HepG2 (cell line): ENCODE results near the gene BTBD19. TPM values are rescaled to one million over a fixed set of nuclear protein-coding genes. Genes with fewer than 3 reads are reported as not detected.

Experiments
- ATAC-seq: fragments of 200-7000 bp; cut with Tn5 transposase; 3 replicates; pipeline ENCODE4 v1.9.1; 2020; ENCODE audit warnings: mild to moderate bottlenecking, moderate library complexity
- BruUV-seq: library from RNA; stranded (reverse); fragments of 400-500 nt; replicated peaks from 2 replicates; lab custom pipeline; 2021; lab: Mats Ljungman, UMichigan
- CTCF ChIA-PET: fragments of 300-600 bp; formaldehyde crosslinking; extraction: SDS; loops from one replicate; lab custom pipeline; 2021; ENCODE audit warnings: low total read pairs, inconsistent platforms, low intra/inter-chr PET ratio; lab: Yijun Ruan, JAX
- POLR2A ChIA-PET: fragments of 350-600 bp; sonication (Branson Sonifier 250); formaldehyde crosslinking; loops from one replicate; lab custom pipeline; 2020; ENCODE audit warnings: antibody characterized with exemption, inconsistent platforms; lab: Yijun Ruan, JAX
- DNase-seq: peaks from one replicate; pipeline ENCODE4 v3.0.0-alpha.2; 2015; ENCODE audit warnings: low spot score
- FAIRE-seq: peaks from 3 replicates; lab custom pipeline; 2011; peaks lifted over from hg19 to GRCh38; lab: Jason Lieb, UNC
- H2AFZ ChIP-seq: one replicate; pipeline ENCODE4 v1.6.1; 2011; ENCODE audit warnings: low read length, inconsistent platforms
- H3K27ac ChIP-seq: fragments of 300-600 bp; 3 replicates; pipeline ENCODE4 v1.8.0; 2011; ENCODE audit warnings: mixed run types, mild to moderate bottlenecking, mixed read lengths, low read length, inconsistent platforms; ENCODE audit not compliant: insufficient read depth; ENCODE audit errors: extremely low read length
- H3K27me3 ChIP-seq, 2 experiments: fragments of 200-600 bp in 1 of 2; 2 replicates in 1 of 2; 3 replicates in 1 of 2; pipeline versions ENCODE4 v1.6.0 to v1.8.0; 2011; ENCODE audit warnings: low read length in 2 of 2, mild to moderate bottlenecking in 2 of 2, moderate library complexity in 2 of 2, inconsistent platforms in 1 of 2; ENCODE audit not compliant: insufficient read depth in 2 of 2, control insufficient read depth in 1 of 2
- H3K36me3 ChIP-seq, 2 experiments: fragments of 200-600 bp in 1 of 2; replicated peaks in 1 of 2; 2 replicates in 1 of 2; 3 replicates in 1 of 2; pipeline versions ENCODE4 v1.5.1 to v1.8.0; 2011; ENCODE audit warnings: low read length in 2 of 2, inconsistent platforms in 1 of 2; ENCODE audit not compliant: insufficient read depth in 2 of 2, control insufficient read depth in 1 of 2
- H3K4me1 ChIP-seq: 2 replicates; pipeline ENCODE4 v1.5.1; 2012; ENCODE audit warnings: low read length, inconsistent platforms; ENCODE audit not compliant: insufficient read depth
- H3K4me2 ChIP-seq: 2 replicates; pipeline ENCODE4 v1.6.0; 2011; ENCODE audit warnings: low read depth, low read length, inconsistent platforms
- H3K4me3 ChIP-seq, 3 experiments: fragments of 200-600 bp in 1 of 3; sonication (generic), shearing (Covaris generic) in 1 of 3; replicated peaks in 1 of 3; 2 replicates each; pipeline ENCODE4 v1.5.1; 2011 to 2016; ENCODE audit warnings: low read length in 3 of 3, inconsistent platforms in 2 of 3, low read depth in 2 of 3, mild to moderate bottlenecking in 2 of 3, control low read depth in 1 of 3, mixed read lengths in 1 of 3; ENCODE audit not compliant: insufficient read depth in 1 of 3
- H3K79me2 ChIP-seq: one replicate; pipeline ENCODE4 v1.6.1; 2011; ENCODE audit warnings: low read length, inconsistent platforms; ENCODE audit not compliant: insufficient read depth
- H3K9ac ChIP-seq: 2 replicates; pipeline ENCODE4 v1.6.0; 2011; ENCODE audit warnings: mild to moderate bottlenecking, low read depth, low read length, inconsistent platforms; ENCODE audit not compliant: insufficient read depth
- H3K9me3 ChIP-seq: 2 replicates; pipeline ENCODE4 v1.5.1; 2012; ENCODE audit warnings: mild to moderate bottlenecking, low read length
- H4K20me1 ChIP-seq: 2 replicates; pipeline ENCODE4 v1.6.0; 2011; ENCODE audit warnings: inconsistent platforms, mild to moderate bottlenecking, low read length, moderate library complexity; ENCODE audit not compliant: insufficient read depth
- ZNF329 ChIP-seq: sonication (generic); formaldehyde crosslinking; IDR thresholded peaks from 2 replicates; pipeline ENCODE4 v1.9.0; 2021; ENCODE audit warnings: low read depth, mild to moderate bottlenecking, missing genetic modification reagents
- WGBS: methylation state at CpG from one replicate; pipeline ENCODE4 v1.1.6; 2017; ENCODE audit warnings: low lambda C conversion rate; 5-methylcytosine and 5-hydroxymethylcytosine counted together
- in situ Hi-C: cut with HindIII; loops from 2 replicates; pipeline ENCODE4 v1.10.0; 2017; ENCODE audit warnings: low pct_unique_long_range_greater_than_20kb; ENCODE audit not compliant: extremely low pct_ligation_motif_present
- intact Hi-C: fragments of 100-400 bp; cut with micrococcal nuclease; formaldehyde crosslinking; loops from one replicate; pipeline ENCODE4 v1.10.0; 2022; ENCODE audit not compliant: unreplicated experiment
- polyA plus RNA-seq, 8 experiments: library from polyadenylated mRNA; depleted of rRNA in 3 of 8; stranded (reverse) in 7 of 8; unstranded in 1 of 8; fragments of >200 nt; fragmentation: Illumina TruSeq in 4 of 8; extraction: Trizol in 4 of 8; gene quantifications; 2 replicates each; pipeline versions ENCODE4 v1.2.1 to v1.2.3, GENCODE V29; 2011 to 2016; ENCODE audit warnings: low read depth in 4 of 8, missing spikeins in 1 of 8, mixed read lengths in 1 of 8; ENCODE audit not compliant: insufficient read depth in 1 of 8
- small RNA-seq, 3 experiments: library from RNA; depleted of rRNA; stranded (forward); fragments of <200 nt; gene quantifications; one replicate each; pipeline ENCODE3, GENCODE V24; 2012; ENCODE audit warnings: low read depth in 2 of 3, low replicate concordance in 1 of 3; ENCODE audit not compliant: insufficient read length in 3 of 3, insufficient read depth in 2 of 3
- total RNA-seq, 5 experiments: library from RNA; depleted of rRNA; stranded (reverse); fragments of >200 nt; fragmentation: Illumina TruSeq; extraction: Trizol; gene quantifications; 2 replicates each; pipeline ENCODE4 v1.2.3, GENCODE V29; 2016; ENCODE audit warnings: low read depth in 1 of 5

BTBD19 gene
- total and polyA plus RNA-seq, 2 of the 13 experiments (the other 11 are each of a cell fraction or from before 2014, with no cell fraction given): 2.7 to 6.7 TPM

DNA sequence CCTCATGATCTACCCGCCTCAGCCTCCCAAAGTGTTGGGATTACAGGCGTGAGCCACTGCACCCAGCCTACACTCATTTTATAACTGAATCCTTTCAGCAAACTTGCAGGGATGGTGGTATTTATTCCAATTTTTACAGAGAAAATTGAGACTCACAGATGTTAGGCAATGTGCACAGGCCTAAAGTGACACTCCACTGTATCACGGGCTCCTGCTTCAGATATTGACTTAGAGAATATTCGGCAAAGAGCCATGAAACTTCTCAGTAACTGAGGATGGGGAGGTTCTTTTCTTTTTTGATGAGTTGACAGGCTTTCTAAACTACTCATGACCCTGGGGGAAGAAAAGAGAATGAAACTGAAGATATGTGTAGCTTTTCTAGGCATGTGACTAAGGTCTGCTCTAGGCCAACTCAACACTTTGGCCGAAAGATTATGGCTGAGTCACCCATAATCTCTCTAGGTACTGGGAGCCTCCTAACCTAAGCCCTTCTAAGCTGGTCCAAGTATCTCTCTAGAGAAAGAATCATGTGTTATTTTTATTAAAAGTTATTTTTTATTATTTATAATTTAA lies 54.6 kb downstream of the BTBD19 start:
- no peak for TF ChIP-seq ZNF329
- no peak overlapping the region for H3K27ac ChIP-seq
- H3K27me3 ChIP-seq: no peaks in the 10 kb centered on the region
- FAIRE-seq: no peak
- no peaks in the 10 kb centered on the region for H4K20me1 ChIP-seq
- no peaks in the 10 kb centered on the region for H3K4me1 ChIP-seq
- H3K4me2 ChIP-seq: no peak overlapping the region
- no peak for DNase-seq
- BruUV-seq: no TSS peak
- ChIA-PET CTCF (no interaction called here), POLR2A (no interaction called here)
- no peaks in the 10 kb centered on the region for H3K9me3 ChIP-seq
- 98% methylated on average over 5 of the region's 5 CpGs for WGBS
- no peak overlapping the region for H3K4me3 ChIP-seq
- H3K79me2 ChIP-seq: no peaks in the 10 kb centered on the region
- ATAC-seq: no peak
- intact Hi-C loops: no loop called here
- no peak overlapping the region for H2AFZ ChIP-seq
- H3K36me3 ChIP-seq: peaks cover 0 to 5% of the 10 kb centered on the region in 2 experiments; a peak in 2 of 5 replicates
- in situ Hi-C loops: no loop called here
- H3K9ac ChIP-seq: no peak overlapping the region

Small RNA genes lying within 50 kb of the gene (small RNA-seq; reads per million reads assigned to genes)
- gene AL136380.1 (0 reads per million in 3 experiments), gene SNORD38A (6,187 to 44,749 (median 19,797) reads per million in 3 experiments), gene SNORD38B (0 reads per million in 3 experiments), gene SNORD46 (9.1 to 29.0 (median 11.8) reads per million in 3 experiments), gene SNORD55 (0 reads per million in 3 experiments)

Other genes starting within 250 kb of the BTBD19 start
- gene TMEM53, start 134.0 kb upstream of the BTBD19 start, total RNA-seq (2016; rRNA removed; fragmentation: Illumina TruSeq; extraction: Trizol): 12.6 and 13.8 TPM in 2 replicates
- gene TMEM53, start 134.0 kb upstream of the BTBD19 start, polyA plus RNA-seq (2011; rRNA removed): 20.2 and 22.3 TPM in 2 replicates
- not detected in 2 replicates for gene ARMH1, start 133.8 kb upstream of the BTBD19 start, total RNA-seq (2016; rRNA removed; fragmentation: Illumina TruSeq; extraction: Trizol)
- gene ARMH1, start 133.8 kb upstream of the BTBD19 start, polyA plus RNA-seq (2011; rRNA removed): 0.69 and 1.1 TPM in 2 replicates
- gene RNU5D-1, start 77.4 kb upstream of the BTBD19 start, total RNA-seq (2016; rRNA removed; fragmentation: Illumina TruSeq; extraction: Trizol): 165 TPM in 1 of 2 replicates, not detected in the other
- not detected in 2 replicates for gene RNU5D-1, start 77.4 kb upstream of the BTBD19 start, polyA plus RNA-seq (2011; rRNA removed)
- gene KIF2C, start 68.7 kb upstream of the BTBD19 start, total RNA-seq (2016; rRNA removed; fragmentation: Illumina TruSeq; extraction: Trizol): 53.7 and 72.9 TPM in 2 replicates
- gene KIF2C, start 68.7 kb upstream of the BTBD19 start, polyA plus RNA-seq (2011; rRNA removed): 18.7 and 29.7 TPM in 2 replicates
- gene RPS8, start 33.0 kb upstream of the BTBD19 start, total RNA-seq (2016; rRNA removed; fragmentation: Illumina TruSeq; extraction: Trizol): 2,628 and 3,186 TPM in 2 replicates
- gene RPS8, start 33.0 kb upstream of the BTBD19 start, polyA plus RNA-seq (2011; rRNA removed): 2,639 and 2,822 TPM in 2 replicates
- 1.4 TPM in 2 replicates for gene BEST4, start 20.4 kb upstream of the BTBD19 start, total RNA-seq (2016; rRNA removed; fragmentation: Illumina TruSeq; extraction: Trizol)
- 0.71 and 0.77 TPM in 2 replicates for gene BEST4, start 20.4 kb upstream of the BTBD19 start, polyA plus RNA-seq (2011; rRNA removed)
- gene PLK3, start 8.1 kb upstream of the BTBD19 start, total RNA-seq (2016; rRNA removed; fragmentation: Illumina TruSeq; extraction: Trizol): 4.5 and 9.8 TPM in 2 replicates
- gene PLK3, start 8.1 kb upstream of the BTBD19 start, polyA plus RNA-seq (2011; rRNA removed): 16.9 and 23.4 TPM in 2 replicates
- 0.77 TPM in 1 of 2 replicates, not detected in the other for gene DYNLT4, start 1.2 kb upstream of the BTBD19 start, total RNA-seq (2016; rRNA removed; fragmentation: Illumina TruSeq; extraction: Trizol)
- not detected in 2 replicates for gene DYNLT4, start 1.2 kb upstream of the BTBD19 start, polyA plus RNA-seq (2011; rRNA removed)
- 0.18 and 0.60 TPM in 2 replicates for gene PTCH2, start 34.7 kb downstream of the BTBD19 start, total RNA-seq (2016; rRNA removed; fragmentation: Illumina TruSeq; extraction: Trizol)
- 1.5 and 1.7 TPM in 2 replicates for gene PTCH2, start 34.7 kb downstream of the BTBD19 start, polyA plus RNA-seq (2011; rRNA removed)
- gene EIF2B3, start 178.1 kb downstream of the BTBD19 start, total RNA-seq (2016; rRNA removed; fragmentation: Illumina TruSeq; extraction: Trizol): 41.0 and 62.6 TPM in 2 replicates
- 17.1 and 20.1 TPM in 2 replicates for gene EIF2B3, start 178.1 kb downstream of the BTBD19 start, polyA plus RNA-seq (2011; rRNA removed)
- gene HECTD3, start 202.8 kb downstream of the BTBD19 start, total RNA-seq (2016; rRNA removed; fragmentation: Illumina TruSeq; extraction: Trizol): 16.2 and 18.6 TPM in 2 replicates
- 24.5 and 27.1 TPM in 2 replicates for gene HECTD3, start 202.8 kb downstream of the BTBD19 start, polyA plus RNA-seq (2011; rRNA removed)
- gene UROD, start 203.7 kb downstream of the BTBD19 start, total RNA-seq (2016; rRNA removed; fragmentation: Illumina TruSeq; extraction: Trizol): 171 and 243 TPM in 2 replicates
- gene UROD, start 203.7 kb downstream of the BTBD19 start, polyA plus RNA-seq (2011; rRNA removed): 162 and 172 TPM in 2 replicates